Esophagus squamous epithelium (tissue), 5 donors: ENCODE measurements around the gene CLCNKB. TPM values are rescaled to one million over a fixed set of nuclear protein-coding genes. Genes with fewer than 3 reads are reported as not detected.
"Not testable (repeated sequence)": the region's sequence is repeated elsewhere in the genome, so short reads cannot be mapped to it uniquely, and the experiment has no call there.

ENCODE experiments used
- DNase-seq: peaks from one replicate; lab custom pipeline; 2025; lab: John Stamatoyannopoulos, UW
- H3K27ac ChIP-seq, 4 donors: fragments of 200-600 bp; sonication (generic); one replicate each; pipeline ENCODE4 v1.5.1; 2016 to 2019; ENCODE audit warnings: mild to moderate bottlenecking in 1 of 4
- H3K27me3 ChIP-seq, 4 donors: fragments of 200-600 bp; sonication (generic); 1 replicate in 3 of 4; 2 replicates in 1 of 4; pipeline versions ENCODE4 v1.5.1 to v1.6.0; 2017 to 2021; ENCODE audit warnings: antibody characterized with exemption in 1 of 4
- H3K36me3 ChIP-seq, 3 donors: fragments of 200-600 bp; sonication (generic); one replicate each; pipeline ENCODE4 v1.5.1; 2016 to 2019
- H3K4me1 ChIP-seq, 3 donors: fragments of 200-600 bp; sonication (generic); one replicate each; pipeline ENCODE4 v1.5.1; 2017 to 2019
- H3K4me3 ChIP-seq, 4 donors: fragments of 200-600 bp; sonication (generic); 1 replicate in 3 of 4; 2 replicates in 1 of 4; pipeline ENCODE4 v1.5.1; 2016 to 2019; ENCODE audit warnings: mild to moderate bottlenecking in 2 of 4, moderate library complexity in 1 of 4
- H3K9me3 ChIP-seq, 3 donors: fragments of 200-600 bp; sonication (generic); one replicate each; pipeline ENCODE4 v1.5.1; 2016 to 2019
- CTCF ChIP-seq, 6 experiments: fragments of 450-650 bp in 4 of 6; fragments of 200-600 bp in 2 of 6; sonication (generic) in 2 of 6; IDR thresholded peaks; one replicate each; pipeline ENCODE4 v1.5.1; 2016 to 2019; ENCODE audit warnings: antibody characterized with exemption in 6 of 6, mild to moderate bottlenecking in 4 of 6, moderate library complexity in 4 of 6
- POLR2A ChIP-seq, 4 donors: fragments of 450-650 bp; IDR thresholded peaks; one replicate each; pipeline ENCODE4 v1.6.1; 2017; ENCODE audit warnings: antibody characterized with exemption in 4 of 4, mild to moderate bottlenecking in 4 of 4, moderate library complexity in 3 of 4
- WGBS, 2 donors: methylation state at CpG; one replicate each; pipeline ENCODE4 v1.1.5; 2018; 5-methylcytosine and 5-hydroxymethylcytosine counted together
- intact Hi-C: fragments of 100-400 bp; cut with DNase I; formaldehyde crosslinking; loops from one replicate; pipeline ENCODE4 v1.15.0; 2022
- total RNA-seq, 4 donors: library from RNA; depleted of rRNA; stranded (reverse); fragments of >200 nt; gene quantifications; one replicate each; pipeline ENCODE4 v1.1.0, GENCODE V29; 2016
- donor health status: DM: yes; HTN: yes; CAD: no.

CLCNKB gene
- total RNA-seq, 4 donors from 2014 or later, result not detected

GRCh38 chr1:16020325-16020724, 23.3 kb upstream of the CLCNKB start:
- H3K4me3 ChIP-seq, result no peak overlapping the region
- H3K9me3 ChIP-seq, result no peaks in the 10 kb centered on the region
- intact Hi-C loops, result no loop called here
- DNase-seq, result no peak
- peak overlapping the region; percentile 67 to 91 (median 84) for H3K27ac ChIP-seq
- H3K27me3 ChIP-seq, result peaks cover 0 to 7% (median 0%) of the 10 kb centered on the region in 4 donors
- no peaks in the 10 kb centered on the region for H3K36me3 ChIP-seq
- H3K4me1 ChIP-seq, result peaks cover 12 to 52% (median 27%) of the 10 kb centered on the region in 3 donors
- TF ChIP-seq CTCF (IDR thresholded peaks at IDR 0.05) (no peak), POLR2A (IDR thresholded peaks at IDR 0.05) (no peak)
- no CpG with 5 or more reads among the region's 6 CpGs for WGBS, 2 donors

GRCh38 chr1:16020878-16021277, 22.7 kb upstream of the CLCNKB start:
- H3K27me3 ChIP-seq, H3K9me3 ChIP-seq, DNase-seq, H3K36me3 ChIP-seq, H3K27ac ChIP-seq, intact Hi-C loops, H3K4me3 ChIP-seq: not testable (repeated sequence)
- WGBS, 2 donors, result 75 to 80% methylated on average over 1 to 3 of the region's 9 CpGs
- H3K4me1 ChIP-seq, result peaks cover 12 to 46% (median 27%) of the 10 kb centered on the region in 3 donors

GRCh38 chr1:16021681-16022080, 21.9 kb upstream of the CLCNKB start, which contains the start of gene CLCNKA:
CLCNKA (plus strand) TSS chr1:16022036; CDS start chr1:16022620, 584 bp downstream.
- no peak for DNase-seq
- intact Hi-C loops, result no loop called here
- no peaks in the 10 kb centered on the region for H3K9me3 ChIP-seq
- TF ChIP-seq POLR2A (IDR thresholded peaks at IDR 0.05), result no peak
- no peak for TF ChIP-seq CTCF (IDR thresholded peaks at IDR 0.05)
- no peaks in the 10 kb centered on the region for H3K36me3 ChIP-seq
- 69 to 83% methylated on average over 2 of the region's 6 CpGs for WGBS, 2 donors
- peaks cover 0 to 7% (median 0%) of the 10 kb centered on the region in 4 donors for H3K27me3 ChIP-seq
- H3K27ac ChIP-seq, result no peak within 1 kb of the TSS
- H3K4me1 ChIP-seq, result peaks cover 13 to 40% (median 28%) of the 10 kb centered on the region in 3 donors
- H3K4me3 ChIP-seq, result no peak within 1 kb of the TSS

- H3K9me3 ChIP-seq, result no peaks in the 10 kb centered on the region
- H3K27ac ChIP-seq, result no peak overlapping the region
- intact Hi-C loops, result no loop called here
- no peak for TF ChIP-seq CTCF (IDR thresholded peaks at IDR 0.05)
- no peak for TF ChIP-seq POLR2A (IDR thresholded peaks at IDR 0.05)
- 70 to 91% methylated on average over 2 to 6 of the region's 11 CpGs for WGBS, 2 donors
- peaks cover 20 to 40% (median 32%) of the 10 kb centered on the region in 3 donors for H3K4me1 ChIP-seq
- no peak overlapping the region for H3K4me3 ChIP-seq
- no peaks in the 10 kb centered on the region for H3K36me3 ChIP-seq
- peaks cover 0 to 14% (median 0%) of the 10 kb centered on the region in 4 donors for H3K27me3 ChIP-seq
- no peak for DNase-seq
These were observed 21.2 kb upstream of the CLCNKB start for GRCh38 chr1:16022393-16022792.

DNA sequence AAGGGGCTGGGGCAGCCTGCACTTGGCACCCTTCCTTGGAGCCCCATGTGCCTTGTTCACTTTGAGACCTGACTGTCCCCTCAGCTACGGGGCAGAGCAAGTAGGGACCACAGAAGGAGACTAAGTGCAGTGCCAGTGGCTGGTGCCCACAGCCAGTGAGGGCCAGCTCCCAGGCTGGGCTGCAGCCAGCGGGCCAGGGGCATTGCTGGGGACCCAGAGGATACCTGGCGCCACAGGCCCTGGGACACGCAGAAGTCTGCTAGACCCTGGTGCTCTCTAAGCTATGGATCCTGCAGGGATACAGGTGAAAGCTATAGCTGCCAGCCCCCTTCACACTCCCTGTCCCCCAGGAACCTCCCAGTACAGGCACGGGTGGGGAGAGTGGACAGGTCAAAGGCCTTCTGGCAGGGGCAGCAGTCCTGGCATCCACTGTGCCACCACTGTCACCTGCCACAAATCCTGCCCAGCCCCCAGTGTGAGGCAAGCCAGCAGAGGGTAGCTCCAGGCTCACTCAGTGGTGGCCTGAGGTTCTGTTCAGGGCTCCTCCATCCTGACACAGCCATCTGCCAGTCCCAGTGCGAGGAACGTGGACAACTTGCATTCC, 20.4 kb upstream of the CLCNKB start:
- no peak for TF ChIP-seq POLR2A (IDR thresholded peaks at IDR 0.05)
- no peak for TF ChIP-seq CTCF (IDR thresholded peaks at IDR 0.05)
- Histone ChIP-seq H3K4me1 (peaks cover 20 to 33% (median 26%) of the 10 kb centered on the region in 3 donors), H3K4me3 (no peak overlapping the region), H3K9me3 (no peaks in the 10 kb centered on the region), H3K36me3 (no peaks in the 10 kb centered on the region), H3K27me3 (peaks cover 0 to 19% (median 0%) of the 10 kb centered on the region in 4 donors), H3K27ac (no peak overlapping the region)
- 67% methylated on average over 1 of the region's 7 CpGs; no CpG with 5 or more reads in 1 of the 2 donors for WGBS, 2 donors
- no peak for DNase-seq
- intact Hi-C loops, result no loop called here

GRCh38 chr1:16026302-16026701, 17.3 kb upstream of the CLCNKB start:
- 26% methylated on average over 5 of the region's 10 CpGs; no CpG with 5 or more reads in 1 of the 2 donors for WGBS, 2 donors
- DNase-seq, H3K36me3 ChIP-seq, H3K27ac ChIP-seq, H3K9me3 ChIP-seq, intact Hi-C loops: not testable (repeated sequence)
- peak overlapping the region in 2 of 4 donors; percentile 29 to 53 for H3K4me3 ChIP-seq
- peaks cover 7 to 10% (median 8%) of the 10 kb centered on the region in 3 donors for H3K4me1 ChIP-seq
- peaks cover 0 to 39% (median 0%) of the 10 kb centered on the region in 4 donors for H3K27me3 ChIP-seq
